ENCODE measurements around the gene SAMD4A.

Gene SAMD4A

DNA sequence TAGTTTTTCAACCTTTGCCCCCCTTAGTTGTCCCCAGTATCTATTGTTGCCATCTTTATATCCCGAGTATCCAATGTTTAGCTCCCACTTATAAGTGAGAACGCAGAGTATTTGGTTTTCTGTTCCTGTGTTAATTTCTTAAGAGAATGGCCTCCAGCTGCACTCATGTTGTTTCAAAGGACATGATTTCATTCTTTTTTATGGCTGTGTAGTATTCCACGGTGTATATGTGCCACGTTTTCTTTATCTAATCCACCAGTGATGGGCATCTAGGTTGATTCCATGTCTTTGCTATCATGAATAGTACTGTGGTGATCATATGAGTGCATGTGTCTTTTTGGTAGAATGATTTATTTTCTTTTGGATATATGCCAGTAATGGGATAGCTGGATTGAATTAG lies 263.7 kb downstream of the SAMD4A start:
- Mint-ChIP-seq H3K4me3 (no peak overlapping the region), H3K27me3 (no peaks in the 10 kb centered on the region), H3K9me3 (peaks cover 18% of the 10 kb centered on the region), H3K4me1 (ENCODE audit: low read depth) (no peaks in the 10 kb centered on the region), H3K27ac (no peak overlapping the region), H3K36me3 (ENCODE audit: low read depth) (no peaks in the 10 kb centered on the region)
- DNase-seq = no peak

DNA sequence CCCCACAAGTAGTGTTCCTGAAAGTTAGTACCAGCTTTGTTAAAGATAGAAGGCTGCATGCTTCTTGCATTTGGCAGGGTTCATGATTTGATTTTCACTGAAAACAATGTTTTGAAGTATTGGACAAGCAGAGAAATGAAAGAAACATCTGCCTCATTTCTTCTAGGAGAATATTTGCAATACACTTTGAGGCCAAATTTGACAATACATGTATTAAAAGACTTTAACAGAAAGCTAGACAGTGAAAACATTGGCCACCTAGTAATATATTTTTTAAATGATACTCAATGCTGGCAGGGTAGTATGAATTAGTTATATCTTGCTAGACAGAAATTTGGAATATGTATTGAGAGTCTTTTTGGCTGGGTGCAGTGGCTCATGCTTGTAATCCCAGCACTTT lies 267.2 kb downstream of the SAMD4A start:
- Mint-ChIP-seq H3K4me1 (ENCODE audit: low read depth) (no peaks in the 10 kb centered on the region), H3K27ac (no peak overlapping the region), H3K9me3 (peaks cover 10% of the 10 kb centered on the region), H3K27me3 (no peaks in the 10 kb centered on the region), H3K36me3 (ENCODE audit: low read depth) (peaks cover 6% of the 10 kb centered on the region), H3K4me3 (no peak overlapping the region)
- DNase-seq = no peak

DNA sequence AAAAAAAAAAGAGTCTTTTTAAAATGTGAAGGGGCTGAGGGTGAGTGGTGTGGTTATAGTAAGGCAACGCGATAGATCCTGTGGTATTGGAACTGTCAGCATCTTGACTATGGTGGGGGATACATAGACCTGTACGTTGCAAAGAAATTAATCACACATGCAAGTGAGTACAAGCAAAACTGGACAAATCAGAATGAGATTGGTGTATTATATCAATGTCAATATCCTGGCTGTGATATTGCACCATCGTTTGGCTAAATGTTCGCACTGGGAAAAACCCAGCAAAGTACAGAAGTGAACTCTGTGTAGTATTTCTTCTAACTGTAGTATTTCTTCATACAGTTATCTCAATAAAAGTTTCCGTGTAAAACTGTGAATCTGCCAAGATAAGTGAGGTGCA lies 267.8 kb downstream of the SAMD4A start:
- Mint-ChIP-seq H3K27me3 (no peaks in the 10 kb centered on the region), H3K36me3 (ENCODE audit: low read depth) (peaks cover 11% of the 10 kb centered on the region), H3K4me3 (no peak overlapping the region), H3K4me1 (ENCODE audit: low read depth) (no peaks in the 10 kb centered on the region), H3K9me3 (peaks cover 9% of the 10 kb centered on the region), H3K27ac (no peak overlapping the region)
- DNase-seq = no peak

DNA sequence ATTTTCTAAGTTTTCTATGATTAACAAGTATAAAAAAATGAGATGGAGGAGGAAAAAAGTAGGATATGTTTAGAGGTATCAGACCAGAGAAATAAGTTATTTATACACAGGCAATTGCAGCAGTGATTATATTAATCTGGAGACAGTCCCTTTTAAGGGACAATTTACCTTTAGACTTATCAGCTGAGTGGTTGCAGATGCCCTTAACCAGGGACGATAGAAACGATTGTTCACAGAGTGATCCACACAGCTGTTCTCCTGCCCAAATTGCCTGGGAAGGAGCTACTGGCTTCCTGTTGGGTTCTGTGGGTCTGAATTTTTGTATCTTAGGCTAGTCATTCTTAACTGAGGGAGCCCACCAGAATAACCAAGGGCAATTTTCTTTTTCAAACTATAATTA lies 269.3 kb downstream of the SAMD4A start:
- DNase-seq = no peak
- Mint-ChIP-seq H3K4me3 (no peak overlapping the region), H3K9me3 (peaks cover 2% of the 10 kb centered on the region), H3K27ac (no peak overlapping the region), H3K27me3 (no peaks in the 10 kb centered on the region), H3K4me1 (ENCODE audit: low read depth) (no peaks in the 10 kb centered on the region), H3K36me3 (ENCODE audit: low read depth) (peaks cover 24% of the 10 kb centered on the region)

DNA sequence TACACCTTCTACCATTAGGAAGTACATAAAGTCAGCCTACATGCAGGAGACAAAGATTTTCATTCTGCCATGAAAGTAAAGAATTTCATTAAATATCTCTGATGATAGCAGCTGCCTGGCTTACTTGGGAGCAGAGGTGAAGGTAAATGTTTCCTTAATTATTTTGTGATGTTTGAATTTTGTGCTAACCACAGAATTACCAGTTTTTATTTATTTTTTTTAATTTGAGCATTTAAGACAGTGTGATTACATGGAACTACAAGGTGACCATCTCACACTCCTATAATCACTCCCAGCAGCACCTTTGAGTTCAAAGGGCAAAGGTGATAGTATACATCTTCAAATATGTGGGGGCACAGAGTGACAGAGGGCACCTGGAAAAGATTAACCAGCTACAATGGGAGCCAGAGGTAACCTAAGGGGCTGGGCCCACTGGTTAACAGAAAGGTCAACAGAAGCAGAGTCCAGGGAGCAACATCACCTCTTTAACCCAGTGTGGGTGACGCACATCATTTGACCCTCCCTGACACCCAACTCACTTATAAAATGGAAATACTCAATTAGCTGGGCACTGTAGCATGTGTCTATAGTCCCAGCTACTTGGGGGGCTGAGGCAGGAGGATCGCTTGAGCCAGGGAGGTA lies 270.7 kb downstream of the SAMD4A start:
- Mint-ChIP-seq H3K27ac (no peak overlapping the region), H3K4me1 (ENCODE audit: low read depth) (no peaks in the 10 kb centered on the region), H3K9me3 (no peaks in the 10 kb centered on the region), H3K36me3 (ENCODE audit: low read depth) (peaks cover 38% of the 10 kb centered on the region), H3K27me3 (no peaks in the 10 kb centered on the region), H3K4me3 (no peak overlapping the region)
- DNase-seq = no peak

DNA sequence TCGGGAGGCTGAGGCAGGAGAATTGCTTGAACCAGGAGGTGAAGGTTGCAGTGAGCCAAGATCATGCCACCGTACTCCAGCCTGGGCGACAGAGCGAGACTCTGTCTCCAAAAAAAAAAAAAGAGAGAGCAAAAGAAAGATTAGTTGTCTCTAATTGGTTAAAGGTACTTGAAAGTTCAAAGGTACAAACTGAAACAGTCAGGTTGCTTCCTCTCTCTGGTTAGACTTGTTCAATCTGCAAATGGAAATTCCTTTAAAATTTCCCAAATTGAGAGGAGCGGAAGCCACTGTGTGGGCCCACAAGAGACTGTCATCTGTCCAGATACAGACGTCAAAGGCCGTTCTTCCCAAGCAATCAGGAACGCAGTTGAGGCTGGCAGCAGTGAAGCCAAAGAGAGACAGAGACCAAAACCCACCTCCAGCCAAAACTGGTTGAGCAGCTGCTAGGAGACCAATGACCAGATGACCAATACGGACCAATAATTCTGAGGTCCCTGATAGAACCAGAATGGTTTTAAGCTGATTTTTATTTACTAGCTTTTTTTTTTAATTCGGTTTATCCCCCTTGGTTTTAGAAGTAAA lies 272.1 kb downstream of the SAMD4A start:
- peaks cover 51% of the 10 kb centered on the region for H3K36me3 Mint-ChIP-seq (ENCODE audit: low read depth)

DNA sequence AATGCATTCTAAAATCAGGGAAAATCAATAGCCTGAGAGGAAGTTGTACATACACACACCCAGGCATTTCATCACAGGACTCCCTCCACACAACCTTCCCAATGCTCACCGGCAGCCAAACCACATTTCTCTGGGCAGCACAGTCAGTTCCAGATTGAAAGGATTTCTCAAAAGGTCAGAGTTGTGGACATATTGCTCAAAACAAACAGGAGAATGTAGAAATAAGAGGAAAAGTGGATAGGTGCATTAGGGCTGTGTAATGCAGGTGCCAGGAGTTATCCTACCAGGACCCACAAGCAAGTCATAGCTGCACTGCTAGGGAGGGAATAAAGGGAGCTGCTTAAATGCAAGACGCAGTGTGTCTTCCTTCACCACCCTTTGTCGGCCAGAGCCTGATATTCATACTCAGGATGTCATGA lies 272.8 kb downstream of the SAMD4A start:
- Mint-ChIP-seq H3K4me3 (no peak overlapping the region), H3K4me1 (ENCODE audit: low read depth) (no peaks in the 10 kb centered on the region), H3K9me3 (no peaks in the 10 kb centered on the region), H3K27ac (no peak overlapping the region), H3K27me3 (no peaks in the 10 kb centered on the region), H3K36me3 (ENCODE audit: low read depth) (peaks cover 58% of the 10 kb centered on the region)
- DNase-seq = no peak

More for the DNA sequence above, 272.1 kb downstream of the SAMD4A start:
- Mint-ChIP-seq H3K9me3 (no peaks in the 10 kb centered on the region), H3K27me3 (no peaks in the 10 kb centered on the region), H3K4me3 (no peak overlapping the region), H3K4me1 (ENCODE audit: low read depth) (no peaks in the 10 kb centered on the region), H3K27ac (no peak overlapping the region)
- DNase-seq = no peak

DNA sequence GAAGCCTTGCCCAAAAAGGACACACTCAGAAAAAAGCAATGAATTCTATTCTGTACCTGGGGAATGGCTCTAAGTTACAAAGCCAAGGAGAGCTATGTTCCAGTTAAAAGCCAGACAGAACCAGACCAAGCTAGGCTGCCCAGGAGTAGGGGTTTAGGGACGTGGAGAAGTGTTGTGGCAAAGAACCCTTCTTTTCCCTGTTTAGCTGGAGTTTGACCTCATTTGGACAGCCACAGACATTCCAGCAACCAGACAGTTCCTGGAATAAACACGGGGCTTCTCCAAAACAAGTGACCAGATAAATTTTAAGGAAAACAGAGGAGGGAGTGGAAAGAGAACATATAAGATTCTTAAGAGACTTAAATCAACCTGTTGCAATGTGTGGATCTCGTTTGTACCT lies 273.4 kb downstream of the SAMD4A start:
- Mint-ChIP-seq H3K27ac (no peak overlapping the region), H3K4me1 (ENCODE audit: low read depth) (no peaks in the 10 kb centered on the region), H3K4me3 (no peak overlapping the region), H3K27me3 (no peaks in the 10 kb centered on the region), H3K36me3 (ENCODE audit: low read depth) (peaks cover 59% of the 10 kb centered on the region), H3K9me3 (no peaks in the 10 kb centered on the region)
- DNase-seq = no peak

DNA sequence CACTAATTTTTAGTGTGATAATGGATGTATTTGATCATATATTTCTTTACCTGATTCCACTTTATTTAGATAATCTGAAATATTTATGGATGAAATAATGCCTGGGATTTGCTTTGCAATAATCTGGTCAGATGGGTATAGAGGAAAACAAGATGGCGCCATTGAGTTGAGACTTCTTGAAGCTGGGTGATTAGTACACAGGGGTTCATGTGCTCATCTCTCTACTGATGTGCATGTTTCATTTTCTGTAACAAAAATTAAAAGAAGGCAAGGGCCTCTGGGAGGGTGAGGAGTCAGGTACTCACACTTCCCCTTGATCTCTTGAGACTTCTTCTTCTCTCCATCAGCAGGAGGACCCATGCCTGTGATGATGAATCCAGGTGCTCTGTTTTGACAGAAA lies 273.9 kb downstream of the SAMD4A start:
- no peaks in the 10 kb centered on the region for H3K27me3 Mint-ChIP-seq
- no peaks in the 10 kb centered on the region for H3K4me1 Mint-ChIP-seq (ENCODE audit: low read depth)

More for the DNA sequence above, 273.9 kb downstream of the SAMD4A start:
- Mint-ChIP-seq H3K9me3 (no peaks in the 10 kb centered on the region), H3K4me3 (no peak overlapping the region), H3K27ac (peak overlapping the region; percentile 27), H3K36me3 (ENCODE audit: low read depth) (peaks cover 63% of the 10 kb centered on the region)
- no peak for DNase-seq

Data from activated T-cell treated with anti-CD3 and anti-CD28 coated beads, Interleukin-2, amount 50 U/mL, for 24 hours (primary cell).